Astrocyte of the cerebellum (primary cell): ENCODE data around the gene SNX25.
"Not testable (repeated sequence)": the region's sequence is repeated elsewhere in the genome, so short reads cannot be mapped to it uniquely, and the experiment has no call there.

ENCODE experiments used
- DNase-seq: peaks from one replicate; pipeline ENCODE4 v3.0.0-alpha.2; 2011; ENCODE audit warnings: low read depth
- H3K4me3 ChIP-seq: 2 replicates; pipeline ENCODE4 v1.5.1; 2011; ENCODE audit warnings: mild to moderate bottlenecking, low read depth, low read length, moderate library complexity
- CTCF ChIP-seq: IDR thresholded peaks from 2 replicates; pipeline ENCODE4 v1.5.1; 2012; ENCODE audit warnings: low read length, low read depth, moderate library complexity, mild to moderate bottlenecking; ENCODE audit errors: missing control alignments
- in situ Hi-C: cut with HindIII; loops from 2 replicates; pipeline ENCODE4 v1.10.0; 2017; ENCODE audit warnings: low sequenced_read_pairs

Gene SNX25

GRCh38 chr4:185304944-185305690 is 95.7 kb downstream of the SNX25 start:
- in situ Hi-C loops: no loop called here

GRCh38 chr4:185305979-185306442 is 96.6 kb downstream of the SNX25 start:
- in situ Hi-C loops: no loop called here
- peak; percentile 85 for DNase-seq

More at GRCh38 chr4:185304944-185305690, 95.7 kb downstream of the SNX25 start:
- no peak overlapping the region for H3K4me3 ChIP-seq
- peak; percentile 71 for TF ChIP-seq CTCF
- no peak for DNase-seq

GRCh38 chr4:185307136-185307950 is 97.9 kb downstream of the SNX25 start:
- H3K4me3 ChIP-seq: no peak overlapping the region
- no peak for TF ChIP-seq CTCF
- in situ Hi-C loops: no loop called here
- no peak for DNase-seq

More at GRCh38 chr4:185305979-185306442, 96.6 kb downstream of the SNX25 start:
- H3K4me3 ChIP-seq: no peak overlapping the region
- no peak for TF ChIP-seq CTCF

GRCh38 chr4:185309770-185310169 is 100.4 kb downstream of the SNX25 start:
- no peak for TF ChIP-seq CTCF
- in situ Hi-C loops: no loop called here
- no peak for DNase-seq
- no peak overlapping the region for H3K4me3 ChIP-seq

GRCh38 chr4:185311113-185311888 is 101.9 kb downstream of the SNX25 start:
- no peak for DNase-seq
- TF ChIP-seq CTCF: no peak
- in situ Hi-C loops: no loop called here
- H3K4me3 ChIP-seq: no peak overlapping the region

- in situ Hi-C loops: no loop called here
- no peak overlapping the region for H3K4me3 ChIP-seq
- DNase-seq: no peak
- no peak for TF ChIP-seq CTCF
Measured at GRCh38 chr4:185312699-185313098, 103.3 kb downstream of the SNX25 start.

GRCh38 chr4:185317462-185317861 is 108.1 kb downstream of the SNX25 start:
- in situ Hi-C loops, H3K4me3 ChIP-seq, DNase-seq: not testable (repeated sequence)
